ENCODE measurements around the gene CTBP2. TPM values are rescaled to one million over a fixed set of nuclear protein-coding genes. Genes with fewer than 3 reads are reported as not detected.

CTBP2 gene
- total RNA-seq, 1 donor from 2014 or later = 83.2 TPM

DNA sequence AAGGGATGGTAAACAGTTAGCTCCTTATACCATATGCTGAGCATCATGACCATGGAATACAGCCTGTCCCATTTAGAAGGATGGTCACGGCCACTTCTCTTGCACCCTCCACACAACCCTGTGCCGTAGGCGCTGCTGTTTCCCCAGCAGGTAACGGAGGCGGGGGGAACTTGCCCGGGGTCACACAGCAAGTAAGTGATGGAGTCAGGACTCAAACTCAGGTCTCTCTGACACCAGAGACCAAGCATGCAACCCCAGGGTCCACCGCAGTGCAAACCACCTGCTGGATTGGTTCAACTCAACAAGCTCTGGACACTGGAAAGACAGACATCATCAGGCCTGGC is 146.9 kb downstream of the CTBP2 start:
- no peak for DNase-seq (ENCODE audit: extremely low read depth, low read depth, low spot score)

DNA sequence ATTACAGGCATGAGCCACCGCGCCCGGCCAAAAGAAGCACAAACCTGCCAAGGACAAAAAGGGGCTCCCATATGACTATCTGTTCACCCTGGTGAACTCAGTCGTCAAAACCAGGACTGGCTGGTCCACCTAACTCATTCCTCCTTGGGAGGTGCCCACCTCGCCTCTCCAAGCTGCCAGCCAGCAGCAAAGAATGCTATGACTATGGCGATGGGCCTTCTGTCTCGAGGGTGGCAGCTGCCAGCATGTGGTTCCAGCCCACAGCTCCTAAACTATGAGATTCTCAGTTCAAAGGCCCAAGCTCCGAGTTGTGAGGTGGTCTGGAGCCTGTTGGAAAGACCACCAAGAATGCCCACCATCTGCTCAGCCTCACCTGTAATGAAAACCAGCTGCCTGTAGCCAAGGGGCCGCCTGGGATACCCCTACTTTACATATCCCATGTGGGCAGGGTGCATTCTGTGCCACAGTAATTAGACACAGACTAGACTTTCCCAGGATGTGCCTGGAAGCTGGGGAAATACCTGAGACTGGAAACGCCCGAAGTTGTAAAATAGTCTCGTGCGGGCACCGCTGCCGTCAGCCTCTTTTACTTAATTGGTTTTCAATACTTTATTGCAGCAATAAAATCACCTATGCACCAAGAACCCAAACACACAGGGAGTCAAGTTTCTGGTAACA is 147.4 kb downstream of the CTBP2 start:
- DNase-seq (ENCODE audit: extremely low read depth, low read depth, low spot score) = no peak

DNA sequence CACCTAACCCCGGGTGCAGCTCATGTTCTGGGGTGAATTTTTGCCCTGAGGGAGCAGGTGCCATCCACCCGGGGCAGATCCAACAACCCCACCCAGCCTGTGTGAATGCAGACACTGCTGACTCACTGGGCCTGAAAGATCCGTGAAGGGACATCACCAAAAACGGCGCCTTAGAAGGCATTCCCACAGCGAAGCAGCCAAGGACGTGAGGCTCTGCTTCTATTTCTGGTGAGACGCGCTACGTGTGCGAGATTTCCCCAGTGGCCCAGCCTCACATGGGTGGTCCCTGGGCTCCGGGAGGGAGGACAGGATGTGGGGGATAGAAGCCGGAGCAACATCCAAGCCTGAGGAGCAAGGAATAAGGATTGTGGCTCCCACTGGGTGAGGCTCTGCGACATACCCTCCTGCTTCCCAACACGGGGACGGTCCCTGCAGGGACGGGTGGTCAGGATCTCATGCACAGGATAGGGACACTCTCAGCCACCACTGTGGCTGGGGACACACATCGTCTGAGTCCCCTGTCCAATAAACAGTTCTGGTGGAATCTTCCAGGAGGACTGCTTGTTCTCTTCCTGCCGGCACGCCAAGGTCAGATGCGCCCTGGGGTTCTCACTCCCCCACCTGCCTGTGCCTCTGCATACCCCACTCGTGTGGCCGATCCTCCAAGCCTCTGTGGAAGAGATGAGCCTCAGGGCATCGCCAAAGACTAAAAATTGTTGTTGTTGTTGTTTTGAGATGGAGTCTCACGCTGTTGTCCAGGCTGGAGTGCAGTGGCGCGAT is 148.2 kb downstream of the CTBP2 start:
- DNase-seq (ENCODE audit: extremely low read depth, low read depth, low spot score) = no peak

DNA sequence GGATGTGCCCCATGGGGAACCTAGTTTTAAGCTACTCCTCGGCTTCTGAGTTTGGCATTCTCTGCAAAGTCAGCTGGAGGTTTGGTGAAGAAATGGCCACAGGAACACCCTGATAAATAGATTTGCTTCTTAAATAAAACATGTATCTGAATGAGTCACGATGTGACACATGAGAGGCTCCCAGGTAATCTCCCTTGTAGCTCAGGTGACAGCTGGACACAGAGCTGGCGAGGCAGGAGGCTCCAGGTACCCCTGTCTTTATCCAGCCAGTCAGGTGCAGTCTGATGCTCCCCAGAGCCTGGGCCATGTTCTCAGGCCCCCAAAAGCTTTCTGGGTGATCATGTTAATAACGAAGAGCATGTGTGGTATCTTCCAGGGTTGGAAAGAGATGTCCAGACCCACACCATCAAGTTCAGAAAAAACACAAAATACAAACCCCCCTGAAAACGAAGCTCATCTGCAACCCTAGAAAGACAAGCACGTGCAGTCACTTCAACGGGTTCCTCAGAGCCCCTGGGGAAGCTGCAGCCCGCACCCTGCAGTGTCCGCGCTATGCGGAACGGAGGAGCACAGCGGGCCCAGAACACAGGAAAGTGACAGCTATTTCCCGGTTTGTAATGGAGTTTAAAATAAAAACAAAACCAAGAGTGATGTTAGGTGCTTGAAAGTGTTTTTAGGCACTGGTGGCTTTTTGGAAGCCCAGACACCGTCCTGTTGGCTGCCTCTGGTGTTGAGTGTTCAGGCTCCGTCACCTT is 149.0 kb downstream of the CTBP2 start:
- DNase-seq (ENCODE audit: extremely low read depth, low read depth, low spot score) = no peak

DNA sequence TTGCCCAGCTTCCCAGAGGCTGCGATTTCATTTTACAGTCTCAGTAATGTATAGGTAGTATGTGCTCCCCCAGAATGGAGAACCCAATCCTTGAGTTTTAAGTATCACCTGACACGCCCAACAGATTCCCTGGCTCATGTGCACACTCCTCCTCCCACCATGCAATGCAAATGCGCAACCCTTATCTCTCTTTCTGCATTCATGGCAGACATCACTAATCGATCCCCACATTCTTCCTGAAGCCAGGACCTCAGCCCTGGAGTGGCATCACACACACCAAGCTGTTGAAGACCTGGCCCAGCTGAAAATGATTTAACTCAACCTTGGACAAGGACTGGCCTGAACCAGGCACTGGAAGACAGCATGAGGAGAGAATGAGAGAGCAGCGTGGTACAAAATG is 150.0 kb downstream of the CTBP2 start:
- no peak for DNase-seq (ENCODE audit: extremely low read depth, low read depth, low spot score)

DNA sequence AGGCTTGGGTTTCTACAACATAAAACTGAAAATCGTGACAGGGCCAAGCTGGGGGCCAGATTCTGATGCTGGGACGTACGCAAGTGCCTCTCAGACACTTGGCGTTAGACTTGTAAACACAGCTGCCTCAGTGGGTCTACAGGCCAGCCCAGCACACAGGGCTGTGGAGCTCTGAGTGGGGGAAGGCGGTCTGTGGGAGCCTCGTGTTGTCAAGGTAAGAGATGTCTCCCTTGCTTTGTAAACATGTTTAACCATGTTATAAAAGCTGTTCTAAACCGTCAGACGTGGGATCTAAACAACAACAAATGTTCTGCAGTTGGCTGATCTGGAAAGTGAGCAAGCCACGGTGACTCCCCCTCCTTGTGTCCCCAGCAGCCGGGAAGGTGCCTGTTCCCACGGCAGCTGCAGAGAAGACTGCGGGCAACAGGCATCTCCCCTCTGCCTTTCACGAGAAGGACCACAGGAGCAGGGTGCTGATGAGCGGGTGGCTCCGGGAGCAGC is 150.7 kb downstream of the CTBP2 start:
- no peak for DNase-seq (ENCODE audit: extremely low read depth, low read depth, low spot score)

DNA sequence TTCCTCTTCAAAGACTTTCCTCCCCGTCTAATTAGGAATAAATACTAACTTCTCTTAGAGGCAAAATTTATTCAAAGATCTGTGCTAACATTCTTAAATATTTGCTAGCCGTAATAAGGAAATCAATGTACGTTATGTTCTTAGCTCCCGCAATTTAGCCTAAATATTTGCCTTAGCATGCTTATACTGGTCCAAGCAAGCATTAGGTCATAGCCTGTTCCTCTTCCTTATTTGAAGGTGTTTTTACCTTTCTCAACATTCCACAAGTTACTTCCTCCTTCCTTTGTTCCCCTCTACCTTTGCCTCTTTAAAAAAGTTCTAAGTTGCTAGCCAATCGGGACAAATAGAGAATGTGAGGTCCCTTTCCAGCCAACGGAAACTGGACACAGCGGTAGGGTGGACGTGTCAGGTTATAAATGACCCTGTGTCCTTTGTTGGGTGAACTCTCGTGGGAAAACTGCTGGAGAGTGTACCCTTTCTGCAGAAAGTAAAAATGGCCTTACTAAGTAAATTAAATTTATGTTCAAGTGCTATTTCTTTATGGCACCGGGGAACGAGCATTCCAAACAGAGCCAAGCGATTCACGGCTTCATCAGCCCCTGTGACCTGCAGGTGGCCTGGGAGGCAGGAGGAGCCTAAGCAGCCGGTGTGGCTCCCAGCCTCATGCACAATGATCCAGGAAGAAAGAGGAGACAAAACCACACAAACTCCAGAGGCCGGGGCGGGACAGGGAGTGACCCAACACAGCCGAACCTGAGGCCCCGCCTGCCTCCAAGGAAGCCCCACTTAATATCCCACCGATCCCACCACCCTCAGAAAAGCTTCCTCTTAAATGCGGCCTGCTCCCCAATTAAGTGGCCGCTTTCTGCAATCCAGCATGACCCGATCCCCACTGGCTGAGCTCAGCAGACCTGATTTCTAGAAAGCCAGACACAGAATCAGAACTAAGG is 151.4 kb downstream of the CTBP2 start:
- no peak for DNase-seq (ENCODE audit: extremely low read depth, low read depth, low spot score)

DNA sequence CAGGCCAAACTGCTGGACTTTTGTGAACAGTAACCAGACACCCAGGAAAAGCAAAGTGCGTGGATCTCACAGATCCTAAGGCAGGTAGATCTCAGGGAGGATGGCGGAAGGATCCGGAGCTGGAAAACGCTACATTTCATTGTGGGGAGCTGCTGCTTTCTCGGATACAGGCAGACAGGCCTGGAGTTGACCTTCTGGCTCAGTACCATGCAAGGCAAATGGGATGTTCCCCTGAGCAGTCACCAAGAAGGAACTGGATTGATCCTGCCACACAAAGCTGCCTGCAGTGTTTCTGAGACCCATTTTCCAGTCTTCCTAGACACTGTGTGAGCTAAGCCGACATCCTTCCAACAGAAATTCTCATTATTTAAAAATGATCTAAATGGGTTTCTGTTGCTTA is 152.9 kb downstream of the CTBP2 start:
- DNase-seq (ENCODE audit: extremely low read depth, low read depth, low spot score) = no peak

DNA sequence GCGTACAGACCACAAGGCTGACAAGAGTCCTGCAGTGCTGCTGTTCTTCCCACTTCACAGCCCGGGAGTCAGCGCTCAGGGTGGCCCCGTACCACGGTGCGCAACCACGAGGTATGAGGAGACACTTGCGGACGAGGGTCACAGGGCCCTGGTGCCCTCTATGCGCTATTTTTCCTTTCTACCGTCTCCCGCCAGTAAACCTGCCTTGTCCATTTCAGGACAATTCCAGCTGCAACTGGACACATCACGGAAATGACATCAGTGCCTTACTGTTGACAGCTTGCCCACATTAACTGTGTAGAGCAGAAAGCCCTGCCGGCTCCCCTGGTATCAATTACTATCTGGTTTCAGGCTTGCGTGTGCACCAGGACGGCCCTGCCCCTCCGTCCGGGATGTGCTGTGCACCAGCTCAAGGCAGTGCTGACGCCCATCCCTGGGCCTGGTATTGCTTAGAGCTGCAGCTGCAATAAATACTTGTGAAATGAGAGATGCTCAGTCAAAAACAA is 153.4 kb downstream of the CTBP2 start:
- DNase-seq (ENCODE audit: extremely low read depth, low read depth, low spot score) = no peak

DNA sequence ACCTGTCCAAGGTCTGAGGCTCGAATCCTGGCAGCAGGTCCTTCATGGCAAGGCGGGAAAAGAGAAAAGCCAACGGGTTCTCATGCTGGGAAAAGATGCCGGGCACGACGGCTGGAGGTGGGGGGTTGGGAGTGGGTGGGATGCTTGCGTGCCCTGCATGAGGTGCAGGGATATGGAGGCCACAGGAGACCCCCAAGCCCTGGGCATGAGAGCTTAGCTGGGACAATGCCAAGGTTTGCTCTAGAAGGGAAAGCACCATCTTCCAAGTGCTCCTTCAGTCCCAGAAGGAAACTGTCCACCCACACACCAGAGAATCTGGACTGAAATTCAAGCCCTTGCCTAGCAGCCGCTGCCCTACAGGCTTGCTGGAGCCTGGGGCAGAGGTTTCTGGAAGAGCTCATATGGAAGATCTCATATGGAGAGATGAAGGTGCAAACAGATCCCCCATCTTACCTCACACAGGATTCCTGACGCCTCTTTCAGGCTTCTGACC is 154.1 kb downstream of the CTBP2 start:
- no peak for DNase-seq (ENCODE audit: extremely low read depth, low read depth, low spot score)

DNA sequence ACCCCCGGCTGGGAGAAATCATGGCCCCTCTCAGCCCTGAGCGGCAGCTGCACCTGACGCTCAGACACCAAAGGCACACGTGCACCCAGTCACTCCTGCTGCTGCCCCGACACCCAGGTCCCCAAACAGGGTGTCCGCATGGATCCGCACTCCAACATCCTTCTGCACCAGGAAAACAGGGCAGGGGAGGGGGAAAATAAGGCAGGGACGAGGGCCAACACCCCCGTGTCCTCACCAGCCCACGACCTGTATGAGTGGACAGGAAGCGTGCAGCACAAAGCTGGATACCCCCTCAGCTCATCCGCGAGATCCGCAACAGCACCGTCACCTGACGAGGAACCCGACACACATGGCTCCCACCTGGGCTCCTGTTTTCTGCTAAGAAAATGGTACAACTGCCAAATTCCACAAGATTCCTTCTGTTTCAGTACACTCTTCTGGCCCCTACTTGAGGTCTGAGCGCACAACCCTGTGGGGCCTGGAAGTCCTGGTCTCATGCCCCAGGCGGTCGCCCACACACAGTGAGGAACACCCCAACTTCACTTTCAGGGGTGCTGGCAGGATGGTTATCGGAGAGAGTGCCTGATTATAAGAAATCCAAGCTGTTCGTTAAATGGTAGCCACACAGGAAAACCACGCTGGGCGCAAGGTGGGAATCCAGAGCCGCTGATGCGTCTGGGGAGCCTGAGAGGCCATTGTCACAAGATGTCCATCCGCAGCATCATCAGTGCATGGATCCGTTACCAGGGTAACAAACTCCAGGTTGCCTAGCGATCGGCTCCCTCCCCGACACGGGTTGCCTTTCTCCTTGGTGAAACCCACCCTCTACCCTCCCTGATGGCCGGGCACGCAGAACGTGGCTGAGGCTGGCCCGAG is 154.8 kb downstream of the CTBP2 start:
- DNase-seq (ENCODE audit: extremely low read depth, low read depth, low spot score) = no peak

DNA sequence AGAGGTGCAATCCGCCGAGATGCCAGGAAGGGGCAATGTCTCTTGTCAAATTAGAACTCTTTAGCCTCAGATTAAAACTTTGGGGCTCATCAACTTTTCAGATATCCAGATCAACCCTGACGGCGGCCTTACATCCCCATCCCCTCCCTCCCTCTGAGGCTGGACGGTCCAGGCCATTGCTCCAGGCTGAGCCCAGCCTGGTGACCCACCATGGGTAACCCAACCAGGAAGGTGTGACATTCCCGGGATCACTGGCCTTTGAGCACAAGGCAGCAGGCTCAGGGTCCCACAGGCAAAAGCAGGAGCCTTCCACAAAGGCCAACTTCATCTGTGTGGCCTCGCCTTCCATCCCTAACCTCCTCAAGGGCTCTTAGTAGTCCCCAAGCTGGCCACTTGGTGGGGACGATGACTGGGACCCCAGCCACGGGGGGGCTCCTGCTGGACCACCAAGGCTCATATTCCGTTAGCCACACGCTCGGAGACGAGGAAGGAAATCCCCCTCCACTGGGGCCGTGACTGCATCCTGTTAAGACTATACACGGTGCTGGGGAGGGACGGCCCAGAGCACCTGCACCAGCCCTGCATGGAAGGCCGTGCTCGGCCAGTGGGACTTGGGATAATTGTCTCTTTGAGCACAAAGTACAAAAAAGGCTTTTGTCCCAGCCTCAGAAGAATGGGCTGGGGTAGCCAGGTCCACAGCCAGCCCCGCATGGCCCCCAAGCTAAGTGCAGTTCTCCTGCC is 155.6 kb downstream of the CTBP2 start:
- no peak for DNase-seq (ENCODE audit: extremely low read depth, low read depth, low spot score)

DNA sequence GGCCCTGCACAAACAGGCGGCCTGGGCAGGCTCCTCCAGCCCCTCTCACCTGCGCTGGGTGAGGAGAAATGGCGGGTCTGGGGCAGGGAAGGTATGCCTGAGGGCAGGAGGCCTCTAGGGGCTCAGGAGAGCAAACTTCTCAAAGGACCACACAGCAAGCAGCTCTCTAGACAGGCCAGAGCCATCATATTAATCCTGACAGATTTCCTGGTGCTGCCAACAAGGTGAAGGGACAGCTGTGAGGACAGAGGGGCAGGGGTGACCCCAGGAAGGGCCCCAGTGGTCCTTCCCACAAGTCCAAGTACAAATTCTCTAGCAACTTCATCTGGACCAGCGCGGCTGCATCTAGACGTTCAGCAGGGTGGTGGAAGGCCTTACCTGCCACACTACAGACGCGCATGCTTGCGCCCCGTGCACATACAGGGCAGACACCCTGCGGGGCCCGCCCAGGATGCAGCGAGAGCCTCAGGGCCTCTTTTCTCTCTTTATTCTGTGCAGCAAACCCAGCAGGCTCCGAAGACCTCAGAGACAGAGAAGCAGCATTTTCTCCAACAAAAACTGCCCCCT is 156.4 kb downstream of the CTBP2 start:
- DNase-seq (ENCODE audit: extremely low read depth, low read depth, low spot score) = no peak

DNA sequence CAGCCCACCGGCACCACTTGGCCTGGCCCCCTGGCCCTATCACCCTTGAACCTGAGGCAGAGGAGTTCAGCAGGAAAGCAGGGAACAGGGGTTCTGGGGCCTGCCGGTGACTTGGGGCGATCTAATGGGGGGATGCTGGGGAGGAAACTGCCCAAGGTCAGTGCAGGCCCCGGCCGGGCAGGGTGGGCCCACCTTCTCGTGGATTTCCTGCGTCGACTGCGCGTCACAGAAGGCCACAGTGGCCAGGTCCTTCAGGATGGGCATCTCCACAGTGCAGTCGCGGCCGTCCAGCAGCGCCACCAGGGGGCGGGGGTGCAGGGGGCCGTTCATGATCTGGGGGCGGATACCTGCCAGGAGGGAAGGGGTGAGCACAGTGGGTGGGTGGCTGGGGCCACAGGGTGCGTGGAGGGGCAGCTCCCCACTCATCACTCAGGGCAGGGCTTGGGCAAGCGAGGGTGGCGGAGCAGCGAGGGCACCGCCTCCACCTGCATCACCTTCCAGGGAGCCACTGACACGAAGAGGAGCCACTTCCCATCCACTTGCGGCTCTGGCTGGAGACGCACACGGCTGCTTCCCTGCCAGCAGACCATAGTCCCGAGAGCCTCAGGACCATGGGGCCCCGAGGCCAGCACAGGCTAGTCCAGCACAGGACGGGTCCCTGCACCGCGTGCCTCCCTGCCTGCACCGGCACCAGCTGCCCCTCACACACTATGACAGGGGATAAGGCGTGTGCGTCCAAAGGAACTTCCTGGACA is 157.0 kb downstream of the CTBP2 start:
- DNase-seq (ENCODE audit: extremely low read depth, low read depth, low spot score) = no peak

DNA sequence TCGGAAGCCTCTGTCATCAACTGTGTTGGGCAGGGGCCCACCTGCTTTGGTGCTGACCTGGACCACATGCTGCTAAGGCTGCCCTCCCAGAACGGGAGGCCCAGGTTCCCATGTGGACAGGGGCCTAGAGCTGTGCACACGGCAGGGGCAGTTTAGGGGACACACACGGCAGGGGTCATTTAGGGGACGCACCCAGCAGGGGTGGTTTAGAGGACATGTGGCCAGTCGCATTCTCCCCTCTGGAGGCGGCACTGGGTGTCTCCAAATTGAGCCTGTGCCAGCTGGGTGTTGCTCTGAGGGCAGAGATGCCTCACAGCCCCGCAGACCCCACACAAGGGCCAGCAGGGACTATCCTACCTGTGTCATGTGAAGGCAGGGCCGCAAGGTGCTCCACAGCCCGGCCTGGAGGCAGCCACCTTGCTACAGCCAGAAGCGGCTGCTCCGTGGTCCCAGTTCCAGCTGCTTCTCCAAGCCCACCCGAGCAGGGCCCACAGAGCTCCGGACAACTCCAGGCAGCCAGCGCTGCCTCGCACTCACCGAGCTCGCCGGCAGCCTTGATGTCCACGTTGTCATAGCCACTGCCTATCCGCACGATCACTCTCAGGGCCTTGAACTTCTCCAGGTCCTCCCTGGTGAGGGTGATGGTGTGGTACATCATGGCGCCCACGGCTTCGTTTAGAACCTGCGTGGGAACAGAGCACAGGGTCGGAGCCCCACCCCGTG is 157.8 kb downstream of the CTBP2 start:
- no peak for DNase-seq (ENCODE audit: extremely low read depth, low read depth, low spot score)

DNA sequence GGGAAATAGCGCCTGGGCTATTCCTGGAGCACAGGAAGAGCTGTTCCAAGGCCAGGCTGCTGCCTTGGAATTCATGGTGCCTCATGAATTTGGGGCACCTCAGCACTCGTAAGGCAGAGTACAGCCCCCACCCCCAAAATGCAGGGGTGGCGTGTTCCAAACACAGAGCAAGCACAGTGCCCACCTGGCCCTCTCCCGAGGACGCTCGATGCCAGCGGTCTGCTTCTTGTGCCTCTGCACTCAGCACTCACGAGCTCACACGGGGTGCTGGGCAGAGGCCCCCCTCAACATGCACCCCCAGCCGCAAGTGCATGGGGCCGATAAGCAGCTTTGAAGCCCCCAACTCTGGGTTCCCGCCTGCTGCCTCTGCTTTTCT is 158.3 kb downstream of the CTBP2 start:
- DNase-seq (ENCODE audit: extremely low read depth, low read depth, low spot score) = no peak
